Activated CD8-positive, alpha-beta memory T cell treated with anti-CD3 and anti-CD28 coated beads, Interleukin-2, amount 10 ng/mL, durations not matched to agents 7 days and 5 days (primary cell): ENCODE results near the gene OR56A1. TPM values are rescaled to one million over a fixed set of nuclear protein-coding genes. Genes with fewer than 3 reads are reported as not detected.

Experiments
- total RNA-seq, 2 experiments: library from RNA; stranded (reverse); gene quantifications; one replicate each; pipeline ENCODE4 v1.2.3, GENCODE V29; 2021

Gene OR56A1
- total RNA-seq, 2 experiments from 2014 or later, result not detected

Other genes starting within 250 kb of the OR56A1 start
- gene OR52N5, start 247.4 kb downstream of the OR56A1 start, total RNA-seq, result not detected
- gene OR52N1, start 239.5 kb downstream of the OR56A1 start, total RNA-seq, result not detected
- gene OR52N2, start 221.8 kb downstream of the OR56A1 start, total RNA-seq, result not detected
- not detected for gene OR52E6, start 188.9 kb downstream of the OR56A1 start, total RNA-seq
- not detected for gene OR52E8, start 173.1 kb downstream of the OR56A1 start, total RNA-seq
- not detected for gene OR52E4, start 150.1 kb downstream of the OR56A1 start, total RNA-seq
- gene OR52E5, start 137.6 kb downstream of the OR56A1 start, total RNA-seq, result not detected
- gene OR56A3, start 88.5 kb downstream of the OR56A1 start, total RNA-seq, result not detected
- not detected for gene OR56A5, start 62.3 kb downstream of the OR56A1 start, total RNA-seq
- gene OR52L1, start 43.8 kb downstream of the OR56A1 start, total RNA-seq, result not detected
- not detected for gene OR56A4, start 23.8 kb downstream of the OR56A1 start, total RNA-seq
- gene OR56B4, start 76.9 kb upstream of the OR56A1 start, total RNA-seq, result not detected
- gene OR52B2, start 139.6 kb upstream of the OR56A1 start, total RNA-seq, result not detected
- not detected for gene OR52W1, start 168.5 kb upstream of the OR56A1 start, total RNA-seq
- gene C11orf42, start 174.8 kb upstream of the OR56A1 start, total RNA-seq, result not detected
- gene FHIP1B, start 203.9 kb upstream of the OR56A1 start, total RNA-seq, result 10 to 100 TPM; 17.3 to 19.9 TPM
- under 1 TPM in 1 of 2 experiments, not detected in 1; 0.26 TPM for gene CNGA4, start 208.3 kb upstream of the OR56A1 start, total RNA-seq
- not detected for gene CCKBR, start 229.1 kb upstream of the OR56A1 start, total RNA-seq